Naive B cell (primary cell): ENCODE results near the gene GEMIN7. TPM values are rescaled to one million over a fixed set of nuclear protein-coding genes. Genes with fewer than 3 reads are reported as not detected.

Source experiments
- ATAC-seq, 2 donors: fragments of 150-1000 bp; cut with Tn5 transposase; 2 replicates each; pipeline ENCODE4 v1.10.0; 2021; ENCODE audit warnings: low read depth in 2 of 2, mild to moderate bottlenecking in 2 of 2, moderate library complexity in 2 of 2
- DNase-seq: peaks from one replicate; pipeline ENCODE4 v3.0.0; 2022
- H3K27ac Mint-ChIP-seq, 6 donors: one replicate each; pipeline ENCODE4 v1.8.0; 2020 to 2022; ENCODE audit warnings: mild to moderate bottlenecking in 6 of 6, mixed read lengths in 6 of 6, moderate library complexity in 5 of 6, inconsistent platforms in 2 of 6
- H3K27me3 Mint-ChIP-seq, 3 donors: one replicate each; pipeline ENCODE4 v1.8.0; 2021 to 2022; ENCODE audit warnings: mixed read lengths in 3 of 3, mild to moderate bottlenecking in 1 of 3
- H3K36me3 Mint-ChIP-seq, 2 donors: one replicate each; pipeline ENCODE4 v1.8.0; 2020 to 2022; ENCODE audit warnings: mixed read lengths in 2 of 2, inconsistent platforms in 1 of 2, mild to moderate bottlenecking in 1 of 2
- H3K4me1 Mint-ChIP-seq, 3 donors: one replicate each; pipeline ENCODE4 v1.8.0; 2020 to 2022; ENCODE audit warnings: mixed read lengths in 3 of 3, inconsistent platforms in 1 of 3, mild to moderate bottlenecking in 1 of 3, moderate library complexity in 1 of 3
- H3K4me3 Mint-ChIP-seq, 8 donors: one replicate each; pipeline ENCODE4 v1.8.0; 2020 to 2022; ENCODE audit warnings: mild to moderate bottlenecking in 8 of 8, mixed read lengths in 8 of 8, moderate library complexity in 8 of 8, inconsistent platforms in 2 of 8
- H3K9me3 Mint-ChIP-seq, 7 donors: one replicate each; pipeline ENCODE4 v1.8.0; 2020 to 2022; ENCODE audit warnings: mixed read lengths in 7 of 7, mild to moderate bottlenecking in 5 of 7, inconsistent platforms in 2 of 7, moderate library complexity in 1 of 7
- polyA plus RNA-seq, 6 donors: library from polyadenylated mRNA; unstranded; fragments of 300-500 nt; fragmentation: Illumina TruSeq; gene quantifications; one replicate each; pipeline ENCODE4 v1.2.3, GENCODE V29; 2021; ENCODE audit warnings: low read depth in 6 of 6

GEMIN7 gene
- polyA plus RNA-seq, 6 donors from 2014 or later, result 86.8 to 138 (median 102) TPM

- ATAC-seq (no peak), DNase-seq (no peak)
- no peaks in the 10 kb centered on the region for H3K36me3 Mint-ChIP-seq
- H3K27me3 Mint-ChIP-seq, result no peaks in the 10 kb centered on the region
- H3K4me1 Mint-ChIP-seq, result peaks cover 55 to 86% (median 60%) of the 10 kb centered on the region in 3 donors
- peak overlapping the region; percentile 67 to 93 (median 89) for H3K27ac Mint-ChIP-seq
- no peaks in the 10 kb centered on the region for H3K9me3 Mint-ChIP-seq
- H3K4me3 Mint-ChIP-seq, result peak overlapping the region; percentile 8 to 77 (median 60)
Measured at GRCh38 chr19:45049073-45049736, 29.9 kb upstream of the GEMIN7 start.

GRCh38 chr19:45050036-45050435 is 29.0 kb upstream of the GEMIN7 start:
- H3K36me3 Mint-ChIP-seq, result peaks cover 0 to 8% of the 10 kb centered on the region in 2 donors
- no peak for DNase-seq
- ATAC-seq, result no peak
- peak overlapping the region; percentile 38 to 93 (median 89) for H3K27ac Mint-ChIP-seq
- H3K4me1 Mint-ChIP-seq, result peaks cover 58 to 85% (median 67%) of the 10 kb centered on the region in 3 donors
- peak overlapping the region in 6 of 8 donors; percentile 40 to 77 (median 65) for H3K4me3 Mint-ChIP-seq
- H3K9me3 Mint-ChIP-seq, result no peaks in the 10 kb centered on the region
- no peaks in the 10 kb centered on the region for H3K27me3 Mint-ChIP-seq

- DNase-seq, result peak; percentile 75
- H3K9me3 Mint-ChIP-seq, result no peaks in the 10 kb centered on the region
Measured at GRCh38 chr19:45051929-45052579, 27.0 kb upstream of the GEMIN7 start.

DNA sequence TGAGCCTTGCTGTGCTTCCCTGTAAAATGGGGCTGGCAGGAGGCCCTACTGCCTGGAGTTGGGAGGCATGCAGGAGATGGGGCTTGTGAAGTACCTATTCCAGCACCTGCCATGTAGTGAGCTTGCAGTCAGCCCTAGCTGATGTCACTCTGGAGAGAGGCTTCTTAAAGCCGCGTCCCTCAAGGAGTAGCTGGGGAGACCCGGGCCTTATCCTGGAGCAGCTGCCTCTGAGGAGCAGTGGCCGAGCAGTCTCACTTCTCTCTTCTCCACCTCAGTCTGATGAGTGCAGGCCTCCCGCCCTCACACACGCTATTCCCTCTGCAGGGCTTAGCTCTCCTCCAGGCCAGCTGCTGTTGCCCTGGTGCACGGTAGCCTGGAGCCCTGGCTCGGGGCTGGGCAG is 22.2 kb upstream of the GEMIN7 start:
- DNase-seq (no peak), ATAC-seq (no peak)
- Mint-ChIP-seq H3K4me3 (peak overlapping the region in 1 of 8 donors; percentile 17), H3K36me3 (peaks cover 10 to 54% of the 10 kb centered on the region in 2 donors), H3K9me3 (no peaks in the 10 kb centered on the region), H3K4me1 (peaks cover 50 to 63% (median 54%) of the 10 kb centered on the region in 3 donors), H3K27me3 (no peaks in the 10 kb centered on the region), H3K27ac (peak overlapping the region in 4 of 6 donors; percentile 28 to 86 (median 59))

More at GRCh38 chr19:45051929-45052579, 27.0 kb upstream of the GEMIN7 start:
- H3K4me3 Mint-ChIP-seq, result peak overlapping the region; percentile 77 to 90 (median 80)
- peak; percentile 86 for ATAC-seq
- H3K36me3 Mint-ChIP-seq, result peaks cover 0 to 22% of the 10 kb centered on the region in 2 donors
- H3K27me3 Mint-ChIP-seq, result no peaks in the 10 kb centered on the region
- H3K27ac Mint-ChIP-seq, result peak overlapping the region; percentile 76 to 97 (median 92)
- peaks cover 46 to 74% (median 62%) of the 10 kb centered on the region in 3 donors for H3K4me1 Mint-ChIP-seq

DNA sequence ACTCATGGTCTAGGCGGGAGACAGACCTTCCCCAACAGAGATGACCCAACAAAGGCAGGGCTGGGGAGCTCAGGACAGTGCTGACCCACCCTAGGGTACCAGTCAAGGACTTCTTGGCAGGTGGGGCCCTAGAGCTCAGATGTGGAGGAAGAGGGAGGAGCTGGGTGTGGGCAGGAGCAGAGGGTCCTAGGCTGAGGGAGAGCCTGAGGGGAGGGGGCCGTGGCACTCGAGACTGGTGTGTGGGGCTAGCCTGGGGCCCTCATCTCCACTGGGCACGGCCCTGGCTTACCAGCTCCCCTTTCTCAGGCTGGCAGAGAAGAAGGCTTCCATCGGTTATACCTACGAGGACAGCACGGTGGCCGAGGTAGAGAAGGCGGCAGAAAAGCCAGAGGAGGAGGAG is 21.6 kb upstream of the GEMIN7 start:
- ATAC-seq (no peak), DNase-seq (no peak)
- Mint-ChIP-seq H3K4me1 (peaks cover 44 to 57% (median 47%) of the 10 kb centered on the region in 3 donors), H3K27me3 (no peaks in the 10 kb centered on the region), H3K27ac (peak overlapping the region in 4 of 6 donors; percentile 65 to 86 (median 76)), H3K36me3 (peaks cover 10 to 54% of the 10 kb centered on the region in 2 donors), H3K9me3 (no peaks in the 10 kb centered on the region), H3K4me3 (no peak overlapping the region)

- H3K27ac Mint-ChIP-seq, result peak overlapping the region in 2 of 6 donors; percentile 65 to 77
- no peaks in the 10 kb centered on the region for H3K9me3 Mint-ChIP-seq
- peak overlapping the region in 1 of 8 donors; percentile 55 for H3K4me3 Mint-ChIP-seq
- DNase-seq, result no peak
- no peak for ATAC-seq
- peaks cover 36 to 49% (median 38%) of the 10 kb centered on the region in 3 donors for H3K4me1 Mint-ChIP-seq
- H3K27me3 Mint-ChIP-seq, result no peaks in the 10 kb centered on the region
- peaks cover 10 to 54% of the 10 kb centered on the region in 2 donors for H3K36me3 Mint-ChIP-seq
Measured at GRCh38 chr19:45058622-45059159, 20.4 kb upstream of the GEMIN7 start.

DNA sequence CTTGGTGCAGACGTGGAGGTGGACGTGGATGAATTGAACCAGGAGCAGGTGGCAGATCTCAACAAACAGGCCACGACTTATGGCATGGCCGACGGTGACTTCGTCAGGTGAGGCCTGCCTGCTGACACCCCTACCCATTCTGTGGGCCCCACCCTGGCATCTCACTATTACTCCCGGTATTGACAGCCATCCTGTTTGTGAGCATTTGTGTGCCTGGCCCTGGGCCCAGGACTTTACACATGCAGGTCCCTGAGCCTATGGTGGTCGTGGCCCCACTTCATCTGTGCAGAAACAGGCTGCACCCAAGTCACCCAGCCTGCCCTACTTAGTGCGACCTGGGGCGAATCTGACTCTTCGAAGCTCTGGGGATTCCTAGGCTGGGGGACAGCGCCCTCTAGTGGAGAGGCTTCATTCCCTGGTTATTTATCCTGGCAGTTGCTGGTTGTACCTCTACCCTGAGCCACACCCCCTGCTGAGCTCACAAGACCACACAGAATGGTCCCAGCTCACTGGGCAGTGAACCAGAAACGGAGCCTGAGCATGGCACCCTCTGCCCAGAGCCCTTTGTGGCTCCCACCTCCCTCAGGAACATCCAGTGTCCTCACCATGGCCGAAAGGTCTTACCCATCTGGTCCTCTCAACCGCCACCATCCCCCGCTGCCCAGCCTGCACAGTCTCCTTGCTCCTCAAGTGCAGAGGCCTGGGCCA is 19.6 kb upstream of the GEMIN7 start:
- Mint-ChIP-seq H3K4me3 (peak overlapping the region in 3 of 8 donors; percentile 33 to 53 (median 34)), H3K36me3 (peaks cover 10 to 52% of the 10 kb centered on the region in 2 donors), H3K27ac (peak overlapping the region; percentile 57 to 93 (median 85)), H3K27me3 (no peaks in the 10 kb centered on the region), H3K9me3 (no peaks in the 10 kb centered on the region), H3K4me1 (peaks cover 33 to 48% (median 37%) of the 10 kb centered on the region in 3 donors)
- peak; percentile 93 to 97 for ATAC-seq
- peak; percentile 77 for DNase-seq

- Mint-ChIP-seq H3K4me1 (peaks cover 22 to 32% (median 31%) of the 10 kb centered on the region in 3 donors), H3K27me3 (no peaks in the 10 kb centered on the region)
- DNase-seq, result no peak
Measured at GRCh38 chr19:45061965-45062364, 17.1 kb upstream of the GEMIN7 start.

GRCh38 chr19:45063851-45064801 is 14.9 kb upstream of the GEMIN7 start:
- H3K27me3 Mint-ChIP-seq, result no peaks in the 10 kb centered on the region
- H3K27ac Mint-ChIP-seq, result peak overlapping the region in 3 of 6 donors; percentile 32 to 56 (median 53)
- peaks cover 9 to 14% (median 12%) of the 10 kb centered on the region in 3 donors for H3K4me1 Mint-ChIP-seq
- H3K4me3 Mint-ChIP-seq, result no peak overlapping the region
- no peak for ATAC-seq
- H3K9me3 Mint-ChIP-seq, result no peaks in the 10 kb centered on the region
- H3K36me3 Mint-ChIP-seq, result peaks cover 10 to 12% of the 10 kb centered on the region in 2 donors
- no peak for DNase-seq

More at GRCh38 chr19:45061965-45062364, 17.1 kb upstream of the GEMIN7 start:
- H3K27ac Mint-ChIP-seq, result no peak overlapping the region
- no peak for ATAC-seq
- H3K36me3 Mint-ChIP-seq, result peaks cover 10 to 33% of the 10 kb centered on the region in 2 donors
- H3K4me3 Mint-ChIP-seq, result no peak overlapping the region
- H3K9me3 Mint-ChIP-seq, result no peaks in the 10 kb centered on the region

DNA sequence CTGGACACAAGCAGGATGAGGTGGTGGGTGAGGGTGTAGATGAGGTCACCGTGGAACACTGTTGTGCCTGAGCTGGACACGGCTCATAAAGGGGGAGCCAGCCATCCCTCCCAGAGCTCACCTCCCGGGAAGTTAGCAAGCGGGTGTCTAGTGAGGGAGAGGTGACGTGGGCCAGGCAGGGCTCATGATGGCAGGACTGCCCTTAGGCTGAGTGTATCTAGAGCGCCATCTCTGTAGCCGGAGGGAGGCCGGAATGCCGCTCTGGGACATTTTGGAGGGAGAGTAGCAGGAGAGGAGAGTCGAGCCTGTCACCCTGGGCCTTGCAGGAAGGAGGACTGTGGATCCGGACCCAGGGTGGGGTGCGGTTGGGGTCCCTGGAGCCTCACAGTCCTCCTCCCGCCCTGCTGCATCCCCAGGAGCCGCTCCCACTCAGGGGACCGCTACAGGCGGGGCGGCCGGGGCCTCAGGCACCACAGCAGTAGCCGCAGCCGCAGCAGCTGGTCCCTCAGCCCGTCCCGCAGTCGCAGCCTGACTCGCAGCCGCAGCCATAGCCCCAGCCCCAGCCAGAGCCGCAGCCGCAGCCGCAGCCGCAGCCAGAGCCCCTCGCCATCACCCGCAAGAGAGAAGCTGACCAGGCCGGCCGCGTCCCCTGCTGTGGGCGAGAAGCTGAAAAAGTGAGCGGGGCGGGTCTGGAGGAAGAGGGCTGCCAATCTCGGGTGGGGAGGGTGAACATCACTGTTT is 12.0 kb upstream of the GEMIN7 start:
- H3K27ac Mint-ChIP-seq, result peak overlapping the region in 2 of 6 donors; percentile 49 to 65
- H3K9me3 Mint-ChIP-seq, result no peaks in the 10 kb centered on the region
- H3K36me3 Mint-ChIP-seq, result no peaks in the 10 kb centered on the region
- no peak for ATAC-seq
- DNase-seq, result no peak
- H3K4me3 Mint-ChIP-seq, result no peak overlapping the region
- H3K27me3 Mint-ChIP-seq, result no peaks in the 10 kb centered on the region
- H3K4me1 Mint-ChIP-seq, result peaks cover 8 to 12% (median 8%) of the 10 kb centered on the region in 3 donors

DNA sequence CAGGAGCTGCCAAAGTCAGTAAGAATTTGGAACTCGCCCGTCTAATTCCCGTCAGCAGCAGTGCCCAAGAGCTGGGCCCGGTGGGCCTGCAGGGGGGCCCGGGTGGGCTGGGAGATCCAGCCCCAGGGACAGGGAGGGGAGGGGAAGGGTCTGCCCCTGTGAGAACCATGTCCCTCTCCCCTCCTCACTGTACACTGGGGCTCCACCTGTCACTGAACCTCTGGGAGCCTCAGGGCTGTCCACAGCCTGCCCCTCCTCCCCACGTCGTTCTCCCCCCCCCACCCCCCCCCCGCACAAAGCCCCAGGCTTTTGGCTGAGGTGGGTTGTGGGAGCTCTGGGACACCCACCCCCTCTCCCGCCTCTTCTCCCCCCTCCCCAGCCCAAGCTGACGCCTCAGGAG is 11.0 kb upstream of the GEMIN7 start:
- Mint-ChIP-seq H3K27me3 (no peaks in the 10 kb centered on the region), H3K4me1 (peaks cover 10 to 15% (median 12%) of the 10 kb centered on the region in 3 donors), H3K27ac (no peak overlapping the region), H3K36me3 (no peaks in the 10 kb centered on the region), H3K9me3 (no peaks in the 10 kb centered on the region), H3K4me3 (no peak overlapping the region)
- ATAC-seq, result no peak
- no peak for DNase-seq

- no peaks in the 10 kb centered on the region for H3K27me3 Mint-ChIP-seq
- H3K36me3 Mint-ChIP-seq, result no peaks in the 10 kb centered on the region
- peaks cover 11 to 16% (median 12%) of the 10 kb centered on the region in 3 donors for H3K4me1 Mint-ChIP-seq
- H3K27ac Mint-ChIP-seq, result peak overlapping the region in 4 of 6 donors; percentile 81 to 93 (median 83)
- H3K4me3 Mint-ChIP-seq, result no peak overlapping the region
- no peaks in the 10 kb centered on the region for H3K9me3 Mint-ChIP-seq
- no peak for ATAC-seq
- no peak for DNase-seq
Measured at GRCh38 chr19:45069056-45069455, 10.0 kb upstream of the GEMIN7 start.
